ENCODE results near the gene DDN. TPM values are rescaled to one million over a fixed set of nuclear protein-coding genes. Genes with fewer than 3 reads are reported as not detected.

DDN gene
- total and polyA plus RNA-seq, 8 donors: 0.03 to 0.12 (median 0.06) TPM; not detected in 3

- no peak for TF ChIP-seq CTCF (IDR thresholded peaks at IDR 0.05)
- ATAC-seq: no peak
- no peak for DNase-seq
- H3K27me3 ChIP-seq: no peaks in the 10 kb centered on the region
- no peak for FAIRE-seq
- no peak overlapping the region for H3K4me3 ChIP-seq
- H3K9me3 ChIP-seq: no peaks in the 10 kb centered on the region
- H3K4me1 ChIP-seq: peaks cover 0 to 13% (median 4%) of the 10 kb centered on the region in 3 donors
- intact Hi-C loops (cut with DNase I): no loop called here
- peaks cover 0 to 50% (median 15%) of the 10 kb centered on the region in 3 donors for H3K36me3 ChIP-seq
- no peak overlapping the region for H3K27ac ChIP-seq
- WGBS, 2 donors: 79 to 86% methylated on average over 8 to 11 of the region's 11 CpGs
These were observed 22.2 kb upstream of the DDN start for GRCh38 chr12:49021292-49021915.

- WGBS, 2 donors: 79 to 90% methylated on average over 6 of the region's 6 CpGs
- no peaks in the 10 kb centered on the region for H3K9me3 ChIP-seq
- intact Hi-C loops (cut with DNase I): no loop called here
- H3K27ac ChIP-seq: no peak overlapping the region
- TF ChIP-seq CTCF (IDR thresholded peaks at IDR 0.05): no peak
- no peak for FAIRE-seq
- no peaks in the 10 kb centered on the region for H3K27me3 ChIP-seq
- DNase-seq: no peak
- H3K4me3 ChIP-seq: no peak overlapping the region
- H3K36me3 ChIP-seq: peaks cover 0 to 40% (median 9%) of the 10 kb centered on the region in 3 donors
- ATAC-seq: no peak
- peaks cover 0 to 13% (median 4%) of the 10 kb centered on the region in 3 donors for H3K4me1 ChIP-seq
These were observed 21.3 kb upstream of the DDN start for GRCh38 chr12:49020441-49020840.

GRCh38 chr12:49019443-49020324 lies 20.5 kb upstream of the DDN start:
- H3K27ac ChIP-seq: peak overlapping the region; percentile 78 to 95 (median 88)
- peaks cover 0 to 33% (median 5%) of the 10 kb centered on the region in 3 donors for H3K36me3 ChIP-seq
- no peak for TF ChIP-seq CTCF (IDR thresholded peaks at IDR 0.05)
- peak in 1 of 6 donors; percentile 27 for DNase-seq
- peaks cover 0 to 13% (median 4%) of the 10 kb centered on the region in 3 donors for H3K4me1 ChIP-seq
- H3K4me3 ChIP-seq: no peak overlapping the region
- FAIRE-seq: no peak
- intact Hi-C loops (cut with DNase I): no loop called here
- no peaks in the 10 kb centered on the region for H3K9me3 ChIP-seq
- 72 to 78% methylated on average over 10 of the region's 10 CpGs for WGBS, 2 donors
- peak in 2 of 4 donors; percentile 6 to 7 for ATAC-seq
- H3K27me3 ChIP-seq: no peaks in the 10 kb centered on the region

GRCh38 chr12:49019120-49019430 lies 19.9 kb upstream of the DDN start:
- DNase-seq (no peak), FAIRE-seq (no peak), ATAC-seq (peak; percentile 17 to 27 (median 24))
- Histone ChIP-seq H3K9me3 (no peaks in the 10 kb centered on the region), H3K36me3 (peaks cover 0 to 26% (median 0%) of the 10 kb centered on the region in 3 donors), H3K27ac (peak overlapping the region; percentile 78 to 95 (median 88)), H3K4me3 (peak overlapping the region; percentile 39 to 81 (median 62)), H3K4me1 (peaks cover 0 to 13% (median 4%) of the 10 kb centered on the region in 3 donors), H3K27me3 (no peaks in the 10 kb centered on the region)
- intact Hi-C loops (cut with DNase I): no loop called here
- TF ChIP-seq CTCF (IDR thresholded peaks at IDR 0.05): no peak
- WGBS, 2 donors: 3 to 5% methylated on average over 8 of the region's 8 CpGs

All from pancreas (tissue), 10 donors.